Measurements from ENCODE around the gene WDR59.
"Not testable (repeated sequence)": the region's sequence is repeated elsewhere in the genome, so short reads cannot be mapped to it uniquely, and the experiment has no call there.

WDR59 gene

DNA sequence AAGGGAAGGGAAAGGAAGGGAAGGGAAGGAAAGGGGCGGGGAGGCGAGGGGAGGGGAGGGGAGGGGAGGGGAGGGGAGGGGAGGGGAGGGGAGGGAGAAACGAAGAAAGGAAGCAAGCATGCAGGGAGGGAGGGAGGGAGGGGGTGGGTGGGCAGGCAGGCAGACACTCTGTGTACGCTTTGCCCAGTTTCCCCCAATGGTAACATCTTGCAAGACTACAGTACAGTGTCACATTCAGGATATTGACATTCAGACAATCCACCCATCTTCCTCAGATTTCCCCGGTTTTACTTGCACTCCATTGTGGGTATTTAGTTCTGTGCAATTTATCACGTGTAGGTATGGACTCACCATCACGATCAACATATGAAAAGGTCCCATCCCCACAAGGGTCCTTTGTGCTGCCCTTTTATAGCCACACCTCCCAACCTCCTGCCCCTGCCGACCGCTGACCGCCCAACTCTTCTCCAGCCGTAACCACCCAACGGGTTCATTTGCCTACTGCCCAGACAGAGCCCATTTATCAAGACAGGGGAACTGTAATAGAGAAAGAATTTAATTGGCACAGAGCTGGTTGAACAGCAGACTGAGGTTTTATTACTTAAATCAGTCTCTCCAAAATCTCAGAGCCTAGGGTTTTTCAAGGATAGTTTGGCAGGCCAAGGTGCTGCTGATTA lies 118.9 kb downstream of the WDR59 start:
- no peak for DNase-seq (ENCODE audit: low read depth in 2 of 2)

- DNase-seq (ENCODE audit: low read depth in 2 of 2), result no peak
These were observed 122.1 kb downstream of the WDR59 start for GRCh38 chr16:74862743-74863244.

DNA sequence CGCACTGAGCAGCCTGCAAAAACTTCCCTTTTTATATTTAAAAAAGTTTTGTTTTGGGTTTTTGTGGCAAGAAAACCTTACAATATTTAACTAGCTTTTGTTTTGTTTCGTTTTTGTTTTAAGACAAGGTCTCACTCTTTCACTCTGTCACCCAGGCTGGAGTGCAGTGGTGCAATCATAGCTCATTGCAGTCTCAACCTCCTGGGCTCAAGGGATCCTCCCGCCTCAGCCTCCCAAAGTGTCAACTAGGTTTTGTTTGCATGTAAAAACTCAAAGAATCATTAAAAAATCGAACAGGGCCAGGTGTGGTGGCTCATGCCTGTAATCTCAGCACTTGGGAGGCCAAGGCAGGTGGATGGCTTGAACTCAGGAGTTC lies 132.4 kb downstream of the WDR59 start:
- no peak for DNase-seq (ENCODE audit: low read depth in 2 of 2)

GRCh38 chr16:74850027-74850426 lies 134.9 kb downstream of the WDR59 start:
- DNase-seq (ENCODE audit: low read depth in 2 of 2), result no peak

DNA sequence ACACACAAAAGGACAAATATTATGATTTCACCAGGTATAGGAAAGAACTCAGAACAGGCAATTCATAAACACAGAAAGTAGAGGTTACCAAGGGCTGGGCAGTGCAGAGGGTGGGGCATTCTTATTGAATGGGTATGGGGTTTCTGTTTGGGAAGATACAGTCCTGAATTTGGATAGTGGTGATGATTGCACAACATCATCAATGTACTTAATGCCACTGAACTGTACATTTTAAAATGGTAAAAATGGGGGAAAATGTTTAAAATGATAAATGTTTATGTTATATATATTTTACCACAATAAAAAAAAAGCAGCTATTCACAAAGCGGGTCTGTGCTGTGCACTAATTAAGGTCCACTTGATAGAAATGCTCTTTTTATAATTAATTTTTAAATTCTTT lies 137.7 kb downstream of the WDR59 start:
- no peak for DNase-seq (ENCODE audit: low read depth in 2 of 2)

DNA sequence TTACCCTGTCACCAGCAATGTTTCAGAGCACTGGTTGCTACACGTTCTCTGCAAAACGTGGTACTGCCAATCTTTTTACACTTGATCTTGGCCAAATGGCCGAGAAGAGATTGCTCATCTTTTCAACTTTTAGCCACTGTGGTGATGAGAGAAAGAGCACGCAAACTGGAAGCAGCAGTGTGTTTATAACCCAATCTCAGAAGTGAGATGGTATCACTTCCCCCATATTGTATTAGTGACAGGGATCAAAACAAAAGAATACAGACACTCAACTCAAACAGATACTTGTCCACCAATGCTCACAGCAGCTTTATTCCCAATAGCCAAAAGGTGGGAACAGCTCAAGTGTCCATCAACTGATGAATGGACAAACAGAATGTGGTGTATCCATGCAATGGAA lies 138.2 kb downstream of the WDR59 start:
- no peak for DNase-seq (ENCODE audit: low read depth in 2 of 2)

GRCh38 chr16:74844041-74844980 lies 140.6 kb downstream of the WDR59 start:
- no peak for DNase-seq (ENCODE audit: low read depth in 2 of 2)

DNA sequence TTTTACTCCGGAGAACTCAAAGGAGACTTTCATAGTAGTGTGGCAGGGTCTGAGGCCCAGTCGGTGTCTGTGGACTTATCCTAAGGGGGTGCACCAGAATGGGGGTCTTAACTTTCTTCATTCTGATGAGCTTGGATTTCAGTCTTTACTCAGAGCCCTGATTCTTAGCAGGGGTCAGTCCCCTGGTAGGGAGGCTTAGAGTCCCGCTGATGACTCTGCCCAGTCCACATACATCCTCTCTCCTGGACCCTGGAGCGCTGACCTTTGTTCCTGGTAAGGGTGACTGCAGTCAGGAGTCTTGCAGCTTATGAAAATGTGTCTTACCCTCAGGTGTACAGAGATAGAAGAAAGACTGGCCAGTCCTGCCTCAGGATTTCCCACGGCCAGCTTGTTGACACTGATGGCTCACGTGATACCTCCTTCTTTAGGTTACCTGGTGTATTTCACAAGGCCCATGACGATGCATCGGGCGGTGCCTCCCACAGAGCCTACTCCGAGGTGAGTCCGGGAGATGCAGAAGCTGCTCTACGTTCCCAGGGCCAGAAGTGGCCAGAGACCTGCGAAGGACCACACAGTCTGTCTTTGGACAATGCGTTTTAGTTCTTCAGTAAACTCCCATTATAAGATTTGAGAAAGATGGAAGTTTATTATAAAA lies 141.4 kb downstream of the WDR59 start:
- DNase-seq (ENCODE audit: low read depth in 2 of 2), result not testable (repeated sequence)

DNA sequence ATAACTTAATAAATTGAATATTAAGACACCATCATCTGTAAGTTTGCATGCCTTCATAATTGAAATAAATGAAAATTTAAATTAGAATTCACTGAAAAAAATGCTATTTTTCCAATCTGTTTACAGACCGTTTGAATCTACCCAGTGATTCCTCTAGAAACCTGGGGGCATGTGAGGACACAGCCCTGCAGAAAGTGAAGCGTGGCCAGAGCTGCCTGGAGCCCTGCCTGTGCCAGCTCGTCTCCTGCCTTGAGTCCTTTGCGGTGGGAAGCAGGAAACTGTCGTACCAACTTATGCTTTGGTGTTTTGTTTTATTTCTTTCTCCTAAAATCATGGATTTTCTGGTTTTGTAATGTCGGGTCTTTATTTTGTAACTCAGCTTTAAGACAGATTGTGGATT lies 142.5 kb downstream of the WDR59 start:
- DNase-seq (ENCODE audit: low read depth in 2 of 2), result no peak

- no peak for DNase-seq (ENCODE audit: low read depth in 2 of 2)
These were observed 143.0 kb downstream of the WDR59 start for GRCh38 chr16:74841904-74842303.

- no peak for DNase-seq (ENCODE audit: low read depth in 2 of 2)
These were observed 143.5 kb downstream of the WDR59 start for GRCh38 chr16:74841469-74841868.

- DNase-seq (ENCODE audit: low read depth in 2 of 2), result no peak
These were observed 147.9 kb downstream of the WDR59 start for GRCh38 chr16:74837056-74837455.

GRCh38 chr16:74836111-74836671 lies 148.7 kb downstream of the WDR59 start:
- no peak for DNase-seq (ENCODE audit: low read depth in 2 of 2)

DNA sequence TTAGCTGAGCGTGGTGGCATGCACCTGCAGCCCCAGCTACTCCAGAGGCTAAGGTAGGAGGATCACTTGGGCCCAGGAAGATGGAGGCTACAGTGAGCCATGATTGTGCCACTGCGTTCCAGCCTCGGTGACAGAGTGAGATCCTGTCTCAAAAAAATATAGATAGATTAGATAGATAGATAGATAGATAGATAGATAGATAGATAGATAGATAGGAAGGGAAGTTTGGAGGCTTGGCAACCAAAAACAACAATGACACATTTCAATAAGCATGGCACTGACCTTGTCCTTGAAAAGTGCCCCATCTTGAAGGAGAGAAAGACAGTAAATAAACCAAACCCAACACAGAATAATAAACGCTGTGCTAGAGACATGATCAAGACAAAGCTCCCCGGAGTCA lies 152.7 kb downstream of the WDR59 start:
- no peak for DNase-seq (ENCODE audit: low read depth in 2 of 2)

- DNase-seq (ENCODE audit: low read depth in 2 of 2), result no peak
These were observed 153.5 kb downstream of the WDR59 start for GRCh38 chr16:74831467-74831866.

DNA sequence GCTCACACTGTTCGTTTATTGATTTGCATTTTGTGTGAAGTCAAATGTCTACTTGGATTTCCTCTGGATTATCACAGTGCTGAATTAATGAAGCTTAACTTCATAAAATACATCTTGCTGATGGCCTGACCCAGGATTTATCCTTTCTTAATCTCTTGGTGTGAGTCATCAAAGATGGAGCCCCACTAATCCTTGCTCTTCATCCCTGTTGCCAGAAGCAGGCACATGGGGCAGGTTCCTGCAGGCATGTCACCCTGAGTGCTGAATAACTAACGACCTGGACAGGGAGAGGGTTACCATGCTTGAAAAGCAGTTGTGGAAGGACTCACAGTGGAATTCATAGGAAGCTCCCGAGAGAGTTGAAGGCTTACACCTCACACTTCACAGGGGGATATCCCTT lies 154.3 kb downstream of the WDR59 start:
- no peak for DNase-seq (ENCODE audit: low read depth in 2 of 2)

- no peak for DNase-seq (ENCODE audit: low read depth in 2 of 2)
These were observed 155.3 kb downstream of the WDR59 start for GRCh38 chr16:74829637-74830036.

DNA sequence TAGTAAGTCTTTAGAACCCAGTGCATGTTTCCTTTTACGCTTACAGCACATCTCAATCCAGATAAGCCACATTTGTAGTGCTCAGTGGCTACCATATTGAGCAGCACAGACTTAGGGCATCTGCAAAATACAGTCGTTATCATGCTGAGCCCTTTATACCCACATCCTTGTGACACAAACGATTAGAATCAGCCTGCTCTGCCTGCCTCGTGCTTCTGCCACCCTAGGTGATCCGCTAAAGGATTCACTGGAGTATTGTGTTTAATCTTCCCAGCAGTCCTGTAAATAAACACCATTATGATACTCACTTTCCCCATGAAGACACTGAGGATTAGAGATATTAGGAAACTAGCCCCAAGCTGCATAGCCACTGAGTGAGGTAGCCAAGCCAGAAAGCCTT lies 159.0 kb downstream of the WDR59 start:
- DNase-seq (ENCODE audit: low read depth in 2 of 2), result no peak

DNA sequence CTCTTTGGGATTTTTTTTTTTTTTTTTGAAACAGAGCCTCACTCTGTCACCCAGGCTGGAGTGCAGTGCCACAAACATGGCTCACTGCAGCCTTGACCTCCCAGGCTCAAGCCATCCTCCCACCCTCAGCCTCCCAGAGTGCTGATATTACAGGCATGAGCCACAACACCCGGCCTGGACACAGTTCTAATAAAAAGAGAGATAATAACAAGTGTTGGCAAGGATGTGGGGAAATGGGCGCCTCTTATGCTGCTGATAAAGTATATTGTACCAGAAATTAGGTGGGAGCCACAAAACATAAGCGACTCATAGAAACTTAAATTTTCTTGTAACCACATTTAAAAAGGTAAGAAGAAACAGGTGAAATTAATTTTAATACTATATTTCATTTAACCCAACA lies 159.9 kb downstream of the WDR59 start:
- DNase-seq (ENCODE audit: low read depth in 2 of 2), result no peak
